Vein endothelial cell (primary cell): ENCODE measurements around the gene TRIM43B. TPM values are rescaled to one million over a fixed set of nuclear protein-coding genes. Genes with fewer than 3 reads are reported as not detected.

Source experiments
- small RNA-seq: library from RNA; depleted of rRNA; stranded (forward); fragments of <200 nt; gene quantifications from one replicate; pipeline ENCODE3, GENCODE V24; 2012
- total RNA-seq: library from RNA; depleted of rRNA; stranded (reverse); fragments of >200 nt; gene quantifications from 2 replicates; pipeline ENCODE4 v1.2.3, GENCODE V29; 2012

TRIM43B gene
- 0.33 TPM in 1 of 2 replicates, not detected in the other for total RNA-seq

GRCh38 chr2:95484654-95485053, at the start of gene TRIM43B:
TSS of gene TRIM43B (minus strand) at chr2:95484754. CDS start at chr2:95482714, 2,040 bp downstream.

Small RNAs within 50 kb of the gene (small RNA-seq; reads per million reads assigned to genes)
- gene AC009237.11 (not detected), gene AC133104.2 (not detected)

Other genes starting within 250 kb of the TRIM43B start
- gene PROM2, start 210.3 kb downstream of the TRIM43B start, total RNA-seq = 0.57 TPM in 1 of 2 replicates, not detected in the other
- 0.33 and 0.48 TPM in 2 replicates for gene KCNIP3, start 187.4 kb downstream of the TRIM43B start, total RNA-seq
- gene FAHD2A, start 82.0 kb downstream of the TRIM43B start, total RNA-seq = 14.8 and 34.0 TPM in 2 replicates
- gene TRIM43, start 107.2 kb upstream of the TRIM43B start, total RNA-seq = not detected in 2 replicates